RWPE1 (cell line): ENCODE measurements around the gene ZNFX1.

Experiments used
- CTCF ChIA-PET: fragments of 350-600 bp; sonication (Branson Sonifier 250); formaldehyde crosslinking; extraction: SDS; loops from one replicate; lab custom pipeline; 2021; lab: Yijun Ruan, JAX
- POLR2A ChIA-PET: fragments of 400-600 bp; formaldehyde crosslinking; extraction: SDS; loops from one replicate; lab custom pipeline; 2020; ENCODE audit warnings: antibody characterized with exemption; ENCODE audit not compliant: low non-redundant PET; lab: Yijun Ruan, JAX
- DNase-seq: peaks from one replicate; pipeline ENCODE4 v3.0.0; 2012; ENCODE audit warnings: low spot score
- H3K27ac ChIP-seq: fragments of 450-650 bp; 2 replicates; pipeline ENCODE4 v1.5.1; 2017
- TF ChIP-seq, protein P1 (sequence below): fragments of 450-650 bp; conservative IDR thresholded peaks from 2 replicates; pipeline ENCODE4 v1.5.1; 2017; ENCODE audit warnings: low read depth, mild to moderate bottlenecking

The ZNFX1 gene

DNA sequence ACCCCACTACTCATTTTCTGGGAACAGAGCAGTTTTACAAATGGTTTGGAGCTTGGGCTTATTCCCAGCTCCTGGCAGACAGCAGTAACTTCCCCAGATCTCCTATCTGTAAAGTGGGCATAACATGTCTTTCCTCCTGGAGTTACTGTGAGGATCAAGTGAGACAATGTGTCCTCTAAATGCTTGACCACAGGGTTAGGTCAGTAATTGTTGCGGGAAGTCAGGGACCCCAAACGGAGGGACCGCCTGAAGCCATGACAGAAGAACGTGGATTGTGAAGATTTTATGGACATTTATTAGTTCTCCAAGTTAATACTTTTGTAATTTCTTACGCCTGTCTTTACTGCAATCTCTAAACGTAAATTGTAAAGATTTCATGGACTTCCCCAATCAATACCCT, 15.3 kb upstream of the ZNFX1 start:
- DNase-seq: no peak
- POLR2A ChIA-PET: interaction anchor here (0.6 to 0.7 kb wide), 2 partner anchors 76 to 209 kb away, joined by 3 to 4 read pairs; no protein-coding TSS in a partner anchor
- TF ChIP-seq, protein P1, sequence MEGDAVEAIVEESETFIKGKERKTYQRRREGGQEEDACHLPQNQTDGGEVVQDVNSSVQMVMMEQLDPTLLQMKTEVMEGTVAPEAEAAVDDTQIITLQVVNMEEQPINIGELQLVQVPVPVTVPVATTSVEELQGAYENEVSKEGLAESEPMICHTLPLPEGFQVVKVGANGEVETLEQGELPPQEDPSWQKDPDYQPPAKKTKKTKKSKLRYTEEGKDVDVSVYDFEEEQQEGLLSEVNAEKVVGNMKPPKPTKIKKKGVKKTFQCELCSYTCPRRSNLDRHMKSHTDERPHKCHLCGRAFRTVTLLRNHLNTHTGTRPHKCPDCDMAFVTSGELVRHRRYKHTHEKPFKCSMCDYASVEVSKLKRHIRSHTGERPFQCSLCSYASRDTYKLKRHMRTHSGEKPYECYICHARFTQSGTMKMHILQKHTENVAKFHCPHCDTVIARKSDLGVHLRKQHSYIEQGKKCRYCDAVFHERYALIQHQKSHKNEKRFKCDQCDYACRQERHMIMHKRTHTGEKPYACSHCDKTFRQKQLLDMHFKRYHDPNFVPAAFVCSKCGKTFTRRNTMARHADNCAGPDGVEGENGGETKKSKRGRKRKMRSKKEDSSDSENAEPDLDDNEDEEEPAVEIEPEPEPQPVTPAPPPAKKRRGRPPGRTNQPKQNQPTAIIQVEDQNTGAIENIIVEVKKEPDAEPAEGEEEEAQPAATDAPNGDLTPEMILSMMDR: no peak
- H3K27ac ChIP-seq: no peak overlapping the region
- CTCF ChIA-PET: no interaction called here

DNA sequence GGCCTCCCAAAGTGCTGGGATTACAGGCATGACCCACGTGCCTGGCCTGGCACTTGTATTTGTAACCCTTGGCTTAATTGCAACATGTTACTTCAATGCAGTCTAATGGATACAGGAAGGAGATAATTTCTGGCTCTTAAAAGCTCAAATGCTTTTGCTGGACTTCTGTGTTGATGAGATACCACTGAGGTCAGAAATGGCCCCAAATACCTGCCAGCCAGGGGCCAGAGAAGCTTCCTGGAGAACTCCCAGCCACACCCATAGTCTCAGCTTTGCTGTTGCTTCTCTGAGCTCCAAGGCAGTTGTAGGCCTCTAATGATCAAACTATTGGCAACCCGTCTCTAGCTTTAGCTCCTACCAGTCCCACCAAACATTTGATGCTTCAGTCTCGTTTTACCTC, 14.2 kb upstream of the ZNFX1 start:
- POLR2A ChIA-PET: no interaction called here

DNA sequence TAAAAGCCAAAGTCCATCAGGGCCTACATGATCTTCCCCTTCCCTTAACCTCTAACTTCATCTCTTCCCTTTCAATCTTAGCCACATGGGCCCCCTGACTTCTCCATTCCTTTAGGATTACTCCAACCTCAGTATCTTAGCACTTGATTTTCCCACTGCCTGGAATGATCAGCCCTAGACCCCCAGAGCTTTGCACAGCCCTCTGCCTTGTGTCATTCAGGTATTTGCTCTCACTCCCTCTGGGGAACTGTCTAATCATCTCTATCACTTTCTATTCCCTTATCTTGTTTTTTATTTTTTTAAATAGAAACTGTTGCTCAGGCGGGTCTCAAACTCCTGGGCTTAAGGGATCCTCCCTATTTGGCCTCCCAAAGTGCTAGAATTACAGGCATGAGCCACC, 13.3 kb upstream of the ZNFX1 start:
- ChIA-PET POLR2A (no interaction called here), CTCF (interaction anchor here (0.6 to 1.1 kb wide), 3 partner anchors 193 to 618 kb away, joined by 3 to 4 read pairs (median 3); no protein-coding TSS in a partner anchor)
- TF ChIP-seq, protein P1: no peak
- H3K27ac ChIP-seq: no peak overlapping the region
- no peak for DNase-seq

More for the DNA sequence above, 14.2 kb upstream of the ZNFX1 start:
- TF ChIP-seq, protein P1: no peak
- no peak for DNase-seq
- CTCF ChIA-PET: interaction anchor here (0.6 to 1.1 kb wide), 3 partner anchors 14 to 213 kb away, joined by 3 read pairs; no protein-coding TSS in a partner anchor
- peak overlapping the region; percentile 47 for H3K27ac ChIP-seq

DNA sequence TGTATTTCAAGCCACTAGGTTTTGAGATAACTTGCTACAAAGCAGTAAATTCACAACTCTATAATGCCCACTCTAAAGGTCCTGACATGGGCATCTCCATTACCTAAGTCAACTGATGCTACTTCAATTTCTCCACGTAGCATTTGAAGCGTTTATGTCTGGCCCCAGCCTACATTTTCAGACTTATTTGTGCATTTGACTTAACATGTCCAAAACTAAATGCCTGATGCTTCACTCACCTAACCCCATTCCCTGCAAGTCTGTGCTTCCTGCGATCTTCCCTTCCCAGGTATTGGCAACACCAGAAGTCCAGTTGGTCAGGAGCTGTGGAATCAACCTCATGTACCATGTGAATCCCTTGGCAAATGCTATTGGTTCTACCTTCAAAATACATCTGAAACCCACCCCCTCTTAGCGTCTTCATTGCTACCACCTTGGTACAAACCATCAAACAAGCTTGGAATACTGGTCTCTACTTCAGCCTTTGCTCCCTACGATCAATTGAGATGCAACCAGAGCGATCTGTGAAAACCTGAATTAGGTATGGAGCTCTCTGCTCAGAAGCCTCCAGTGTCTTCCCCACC, 12.8 kb upstream of the ZNFX1 start:
- TF ChIP-seq, protein P1: no peak
- H3K27ac ChIP-seq: no peak overlapping the region
- ChIA-PET CTCF (interaction anchor here (0.6 to 0.8 kb wide), 2 partner anchors 318 to 619 kb away, joined by 3 to 4 read pairs; no protein-coding TSS in a partner anchor), POLR2A (interaction anchor here (0.7 kb wide), 1 partner anchor 71 kb away, joined by 4 read pairs; no protein-coding TSS in a partner anchor)
- DNase-seq: no peak

DNA sequence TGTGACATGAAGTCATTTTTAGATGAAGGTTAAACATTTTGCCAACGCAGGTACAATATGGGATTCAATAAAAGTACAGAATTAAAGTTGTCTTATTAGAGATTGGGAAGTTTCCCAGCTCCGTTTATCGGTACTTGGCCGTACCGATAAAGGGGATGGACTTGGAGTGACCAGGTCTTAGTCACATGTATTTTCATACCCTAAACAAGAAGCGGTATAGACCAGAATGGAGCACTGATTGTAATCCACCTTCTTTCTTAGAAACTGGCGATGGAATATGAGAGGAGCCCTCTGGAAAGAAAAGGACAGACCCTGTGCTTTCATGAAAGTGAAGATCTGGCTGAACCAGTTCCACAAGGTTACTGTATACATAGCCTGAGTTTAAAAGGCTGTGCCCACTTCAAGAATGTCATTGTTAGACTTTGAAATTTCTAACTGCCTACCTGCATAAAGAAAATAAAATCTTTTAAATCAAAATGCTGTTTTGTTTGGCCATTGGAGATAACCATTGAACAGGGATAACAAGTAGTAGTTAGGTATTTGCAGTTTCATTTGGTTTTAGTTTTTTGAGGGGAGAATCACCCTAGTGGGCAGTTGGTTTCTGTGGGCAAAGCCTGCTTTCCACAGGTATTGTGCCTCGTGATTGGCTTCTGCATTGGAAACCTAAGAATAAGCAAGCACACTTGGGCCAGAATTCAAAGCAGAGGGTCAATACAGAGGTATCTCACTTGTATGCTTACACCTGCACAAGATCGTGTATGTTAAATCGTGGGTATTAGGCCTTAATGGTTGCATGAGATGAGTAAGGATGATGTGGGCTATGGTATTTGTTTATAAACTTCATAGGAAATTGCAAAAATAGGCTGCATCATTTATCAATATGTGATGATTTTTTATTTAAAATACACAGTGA, 11.2 kb upstream of the ZNFX1 start:
- TF ChIP-seq, protein P1: no peak
- H3K27ac ChIP-seq: 0 out of 2 replicates have a peak overlapping the region, but pooled peaks have one; percentile 28
- ChIA-PET POLR2A (interaction anchor here (0.6 kb wide), 2 partner anchors 13 to 46 kb away, joined by 3 to 4 read pairs; no protein-coding TSS in a partner anchor), CTCF (interaction anchor here (1.2 kb wide), 1 partner anchor 31 kb away, joined by 4 read pairs; no protein-coding TSS in a partner anchor)
- no peak for DNase-seq

DNA sequence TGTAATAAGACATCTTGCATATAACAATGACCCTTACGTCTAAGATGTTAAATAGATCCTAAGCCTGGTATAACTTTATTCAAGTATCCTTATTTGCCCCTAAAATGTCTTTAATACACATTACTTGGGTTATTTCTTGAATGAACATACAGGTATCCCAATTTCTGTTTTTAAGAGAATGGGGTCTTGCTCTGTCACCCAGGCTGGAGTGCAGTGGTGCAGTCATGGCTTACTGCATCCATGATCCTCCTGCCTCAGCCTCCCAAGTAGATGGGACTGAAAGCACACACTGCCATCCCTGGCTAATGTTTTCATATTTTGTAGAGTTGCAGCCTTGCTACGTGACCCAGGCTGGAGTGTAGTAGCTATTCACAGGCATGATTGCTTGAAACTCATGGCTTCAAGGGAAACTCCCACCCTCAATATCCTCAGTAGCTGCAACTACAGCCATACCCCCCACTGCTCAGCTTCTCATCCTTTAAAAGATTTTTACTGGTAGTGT, 10.4 kb upstream of the ZNFX1 start:
- no peak for DNase-seq
- peak overlapping the region; percentile 36; the same call in 1 of the 2 replicates for H3K27ac ChIP-seq
- CTCF ChIA-PET: interaction anchor here (0.6 to 1.2 kb wide), 2 partner anchors 32 to 96 kb away, joined by 3 to 4 read pairs; no protein-coding TSS in a partner anchor
- TF ChIP-seq, protein P1: no peak
- POLR2A ChIA-PET: no interaction called here
